NCI-H446 (cell line): ENCODE results near the gene DLG5.

Experiments used
- DNase-seq, 2 experiments: peaks; one replicate each; lab custom pipeline; 2025; lab: John Stamatoyannopoulos, UW

Gene DLG5

GRCh38 chr10:77889277-77889903 is 37.2 kb downstream of the DLG5 start:
- DNase-seq = no peak

GRCh38 chr10:77888356-77888703 is 38.2 kb downstream of the DLG5 start:
- DNase-seq = no peak

- no peak for DNase-seq
Observed at GRCh38 chr10:77887631-77888355, 38.8 kb downstream of the DLG5 start.

- no peak for DNase-seq
Observed at GRCh38 chr10:77886795-77887355, 39.7 kb downstream of the DLG5 start.

- DNase-seq = no peak
Observed at GRCh38 chr10:77884181-77884580, 42.4 kb downstream of the DLG5 start.

- no peak for DNase-seq
Observed at GRCh38 chr10:77881636-77882035, 44.9 kb downstream of the DLG5 start.

GRCh38 chr10:77881222-77881621 is 45.3 kb downstream of the DLG5 start:
- DNase-seq = no peak

GRCh38 chr10:77879710-77880109 is 46.8 kb downstream of the DLG5 start:
- no peak for DNase-seq

- no peak for DNase-seq
Observed at GRCh38 chr10:77879065-77879464, 47.5 kb downstream of the DLG5 start.

GRCh38 chr10:77877441-77878344 is 48.9 kb downstream of the DLG5 start:
- DNase-seq = no peak

- no peak for DNase-seq
Observed at GRCh38 chr10:77875730-77876129, 50.8 kb downstream of the DLG5 start.

- DNase-seq = no peak
Observed at GRCh38 chr10:77874872-77875271, 51.7 kb downstream of the DLG5 start.

- peak in 1 of 2 experiments; percentile 33 for DNase-seq
Observed at GRCh38 chr10:77873536-77874380, 52.8 kb downstream of the DLG5 start.

GRCh38 chr10:77872947-77873535 is 53.5 kb downstream of the DLG5 start:
- DNase-seq = peak in 1 of 2 experiments; percentile 1

GRCh38 chr10:77872151-77872946 is 54.2 kb downstream of the DLG5 start:
- DNase-seq = peak; percentile 81 to 90

- peak in 1 of 2 experiments; percentile 18 for DNase-seq
Observed at GRCh38 chr10:77869626-77870420, 56.7 kb downstream of the DLG5 start.

GRCh38 chr10:77868523-77868922 is 58.0 kb downstream of the DLG5 start:
- no peak for DNase-seq

- no peak for DNase-seq
Observed at GRCh38 chr10:77867124-77867719, 59.3 kb downstream of the DLG5 start.

- DNase-seq = no peak
Observed at GRCh38 chr10:77866598-77866997, 60.0 kb downstream of the DLG5 start.
